CD8-positive, alpha-beta memory T cell (primary cell): ENCODE results near the gene TNFRSF12A. TPM values are rescaled to one million over a fixed set of nuclear protein-coding genes. Genes with fewer than 3 reads are reported as not detected.

Experiments used
- CTCF ChIA-PET: fragments of 350-600 bp; sonication (Branson Sonifier 250); formaldehyde crosslinking; loops from one replicate; lab custom pipeline; 2021; ENCODE audit warnings: antibody characterized with exemption; lab: Charles Lee
- POLR2A ChIA-PET: fragments of 350-600 bp; sonication (Branson Sonifier 250); formaldehyde crosslinking; loops from one replicate; lab custom pipeline; 2021; ENCODE audit warnings: antibody characterized with exemption; lab: Charles Lee
- DNase-seq, 5 donors: peaks; one replicate each; pipeline versions ENCODE4 v3.0.0 to v3.0.0-alpha.2; 2020 to 2022; ENCODE audit warnings: mixed read lengths in 1 of 5
- H3K27ac ChIP-seq: one replicate; pipeline ENCODE4 v1.7.0; 2013; ENCODE audit warnings: low read depth, mild to moderate bottlenecking, low read length, moderate library complexity
- H3K27me3 ChIP-seq: 2 replicates; pipeline ENCODE4 v1.7.0; 2013; ENCODE audit warnings: low read length, mild to moderate bottlenecking; ENCODE audit not compliant: insufficient read depth, poor library complexity, severe bottlenecking
- H3K36me3 ChIP-seq: 2 replicates; pipeline ENCODE4 v1.7.0; 2013; ENCODE audit warnings: mild to moderate bottlenecking, low read length, moderate library complexity; ENCODE audit not compliant: insufficient read depth
- H3K4me1 ChIP-seq: 2 replicates; pipeline ENCODE4 v1.7.0; 2013; ENCODE audit warnings: mild to moderate bottlenecking, low read length, moderate library complexity; ENCODE audit not compliant: insufficient read depth
- H3K4me3 ChIP-seq: 2 replicates; pipeline ENCODE4 v1.7.0; 2013; ENCODE audit warnings: mild to moderate bottlenecking, low read length
- H3K9me3 ChIP-seq: 2 replicates; pipeline ENCODE4 v1.7.0; 2013; ENCODE audit warnings: mild to moderate bottlenecking, low read length
- H3K27ac Mint-ChIP-seq, 8 donors: one replicate each; pipeline ENCODE4 v1.8.0; 2020 to 2021; ENCODE audit warnings: mixed read lengths in 8 of 8, mild to moderate bottlenecking in 6 of 8, inconsistent platforms in 3 of 8, moderate library complexity in 3 of 8
- H3K27me3 Mint-ChIP-seq, 2 donors: one replicate each; pipeline ENCODE4 v1.8.0; 2020 to 2021; ENCODE audit warnings: mixed read lengths in 2 of 2, mild to moderate bottlenecking in 1 of 2, moderate library complexity in 1 of 2
- H3K36me3 Mint-ChIP-seq, 3 donors: one replicate each; pipeline ENCODE4 v1.8.0; 2020 to 2021; ENCODE audit warnings: mixed read lengths in 3 of 3, inconsistent platforms in 1 of 3, mild to moderate bottlenecking in 1 of 3
- H3K4me1 Mint-ChIP-seq, 3 donors: one replicate each; pipeline ENCODE4 v1.8.0; 2020 to 2021; ENCODE audit warnings: mixed read lengths in 3 of 3, inconsistent platforms in 1 of 3, mild to moderate bottlenecking in 1 of 3
- H3K4me3 Mint-ChIP-seq, 7 donors: one replicate each; pipeline ENCODE4 v1.8.0; 2020 to 2021; ENCODE audit warnings: mixed read lengths in 7 of 7, mild to moderate bottlenecking in 6 of 7, moderate library complexity in 4 of 7, inconsistent platforms in 2 of 7
- H3K9me3 Mint-ChIP-seq, 5 donors: one replicate each; pipeline ENCODE4 v1.8.0; 2020 to 2022; ENCODE audit warnings: mixed read lengths in 5 of 5, mild to moderate bottlenecking in 3 of 5, moderate library complexity in 2 of 5, inconsistent platforms in 1 of 5
- polyA plus RNA-seq: library from polyadenylated mRNA; unstranded; fragments of 300-500 nt; fragmentation: Illumina TruSeq; gene quantifications from one replicate; pipeline ENCODE4 v1.2.3, GENCODE V29; 2021
- total RNA-seq, 2 experiments: library from RNA; stranded (reverse); gene quantifications; one replicate each; pipeline ENCODE4 v1.2.3, GENCODE V29; 2021

The TNFRSF12A gene
- total and polyA plus RNA-seq, 3 experiments from 2014 or later = 2.1 to 4.5 (median 3.7) TPM

DNA sequence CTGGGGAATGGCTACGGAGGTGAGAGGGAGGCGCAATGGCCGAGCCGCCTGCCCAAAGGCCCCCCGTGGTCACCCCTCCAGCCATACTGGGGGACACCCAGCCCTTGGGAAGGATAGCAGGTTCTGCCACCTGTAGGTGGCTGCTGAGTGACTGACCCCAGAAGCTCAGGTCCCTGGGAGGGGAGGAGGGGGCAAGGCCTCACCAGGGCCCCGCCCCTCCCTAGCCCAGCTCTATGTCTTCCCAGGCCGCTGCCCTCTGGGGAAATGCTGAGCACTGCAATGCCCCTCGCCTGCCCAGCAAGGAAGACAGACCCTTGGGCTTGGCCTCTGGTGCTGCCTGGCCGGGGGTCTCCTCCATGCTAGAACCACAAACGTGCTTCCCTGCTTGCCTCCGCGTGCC lies 18.9 kb upstream of the TNFRSF12A start:
- Mint-ChIP-seq H3K9me3 (peaks cover 0 to 2% (median 0%) of the 10 kb centered on the region in 5 donors), H3K4me3 (no peak overlapping the region), H3K4me1 (peaks cover 0 to 8% (median 6%) of the 10 kb centered on the region in 3 donors), H3K27ac (no peak overlapping the region), H3K36me3 (no peaks in the 10 kb centered on the region), H3K27me3 (peaks cover 8 to 10% of the 10 kb centered on the region in 2 donors)
- Histone ChIP-seq H3K9me3 (no peaks in the 10 kb centered on the region), H3K27ac (no peak overlapping the region), H3K4me3 (no peak overlapping the region), H3K36me3 (no peaks in the 10 kb centered on the region), H3K4me1 (no peaks in the 10 kb centered on the region), H3K27me3 (no peaks in the 10 kb centered on the region)
- POLR2A ChIA-PET = no interaction called here
- no peak for DNase-seq
- CTCF ChIA-PET = interaction anchor here (1.0 to 14.4 kb wide), 2 partner anchors 26 to 164 kb away, joined by 3 to 289 read pairs; partner anchors contain the start of genes HCFC1R1, THOC6 and TNFRSF12A

DNA sequence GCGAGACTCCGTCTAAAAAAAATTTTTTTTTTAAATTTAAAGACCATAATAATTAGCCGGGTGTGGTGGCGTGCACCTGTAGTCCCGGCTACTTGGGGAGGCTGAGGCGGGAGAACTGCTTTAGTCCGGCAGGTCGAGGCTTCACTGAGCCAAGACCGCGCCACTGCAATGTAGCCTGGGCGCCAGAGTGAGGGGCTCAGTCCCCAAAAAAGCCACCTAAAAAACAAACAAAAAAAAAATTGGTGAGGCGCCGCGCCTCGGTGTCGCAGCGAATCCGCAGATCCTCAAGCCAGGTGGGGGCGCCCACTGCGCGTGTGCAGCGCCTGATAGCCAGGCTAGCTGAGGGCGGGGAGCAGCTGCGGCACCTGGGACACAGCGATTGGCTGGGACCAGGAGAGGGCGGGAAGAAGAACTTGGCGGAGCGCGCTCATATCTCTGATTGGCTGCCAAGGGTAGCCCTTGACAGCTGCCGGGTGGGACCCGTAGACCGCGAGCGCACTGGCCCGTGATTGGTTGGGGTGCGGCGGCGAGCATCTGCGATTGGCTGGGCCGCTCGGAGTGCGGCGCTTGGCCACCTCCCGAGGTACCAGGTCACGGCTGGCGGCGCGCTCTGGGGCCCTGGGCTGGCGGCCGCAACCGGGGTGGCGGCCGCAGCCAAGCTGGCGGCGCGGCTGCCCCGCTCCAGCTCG lies 16.4 kb upstream of the TNFRSF12A start:
- Mint-ChIP-seq H3K36me3 (no peaks in the 10 kb centered on the region), H3K27me3 (peaks cover 8 to 13% of the 10 kb centered on the region in 2 donors), H3K4me3 (peak overlapping the region; percentile 66 to 88 (median 79)), H3K9me3 (peaks cover 0 to 2% (median 0%) of the 10 kb centered on the region in 5 donors), H3K27ac (peak overlapping the region in 4 of 8 donors; percentile 8 to 79 (median 50)), H3K4me1 (peaks cover 22 to 31% (median 27%) of the 10 kb centered on the region in 3 donors)
- DNase-seq = peak; percentile 91 to 97 (median 96)
- H3K4me3 ChIP-seq = no peak overlapping the region
- CTCF ChIA-PET = interaction anchor here (0.7 to 14.4 kb wide), 18 partner anchors 8 to 162 kb away, joined by 3 to 289 read pairs (median 4); partner anchors contain the start of genes HCFC1R1, IL32, THOC6 and TNFRSF12A
- H3K27ac ChIP-seq = no peak overlapping the region
- POLR2A ChIA-PET = interaction anchor here (0.7 to 1.0 kb wide), 6 partner anchors 16 to 55 kb away, joined by 3 to 7 read pairs (median 4); partner anchors contain the start of gene TNFRSF12A
- no peaks in the 10 kb centered on the region for H3K27me3 ChIP-seq
- H3K36me3 ChIP-seq = no peaks in the 10 kb centered on the region
- no peaks in the 10 kb centered on the region for H3K9me3 ChIP-seq
- peaks cover 17% of the 10 kb centered on the region for H3K4me1 ChIP-seq

DNA sequence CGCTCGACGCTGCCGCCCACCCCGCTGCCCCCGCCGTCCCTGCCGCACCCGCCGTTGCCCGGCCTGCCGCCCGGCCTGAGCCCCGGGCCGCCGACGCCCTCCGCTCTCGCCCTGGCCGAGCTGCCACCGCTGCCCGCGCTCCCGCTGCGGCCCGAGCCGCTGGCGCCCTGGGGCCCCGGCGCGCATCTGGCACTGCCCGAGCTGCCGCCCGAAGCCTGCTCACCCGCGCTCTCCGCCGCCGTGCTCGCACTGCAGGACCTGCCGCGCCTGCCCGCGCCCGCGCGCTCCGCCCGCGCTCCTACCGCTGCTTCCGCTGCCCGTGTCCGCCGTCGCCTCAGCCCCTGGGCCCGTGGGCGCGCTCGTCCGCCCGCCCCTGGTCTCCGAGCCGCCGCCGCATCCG lies 15.8 kb upstream of the TNFRSF12A start:
- ChIA-PET POLR2A (interaction anchor here (0.7 to 1.0 kb wide), 6 partner anchors 16 to 54 kb away, joined by 3 to 7 read pairs (median 4); partner anchors contain the start of gene TNFRSF12A), CTCF (interaction anchor here (0.7 to 14.4 kb wide), 18 partner anchors 8 to 162 kb away, joined by 3 to 289 read pairs (median 4); partner anchors contain the start of genes HCFC1R1, IL32, THOC6 and TNFRSF12A)
- no peak for DNase-seq
- Mint-ChIP-seq H3K27ac (peak overlapping the region in 1 of 8 donors; percentile 79), H3K27me3 (peaks cover 8 to 9% of the 10 kb centered on the region in 2 donors), H3K4me3 (no peak overlapping the region), H3K36me3 (no peaks in the 10 kb centered on the region), H3K9me3 (peaks cover 0 to 2% (median 0%) of the 10 kb centered on the region in 5 donors), H3K4me1 (peaks cover 24 to 34% (median 28%) of the 10 kb centered on the region in 3 donors)
- Histone ChIP-seq H3K4me1 (peaks cover 22% of the 10 kb centered on the region), H3K9me3 (no peaks in the 10 kb centered on the region), H3K36me3 (no peaks in the 10 kb centered on the region), H3K27ac (no peak overlapping the region), H3K27me3 (no peaks in the 10 kb centered on the region), H3K4me3 (no peak overlapping the region)

DNA sequence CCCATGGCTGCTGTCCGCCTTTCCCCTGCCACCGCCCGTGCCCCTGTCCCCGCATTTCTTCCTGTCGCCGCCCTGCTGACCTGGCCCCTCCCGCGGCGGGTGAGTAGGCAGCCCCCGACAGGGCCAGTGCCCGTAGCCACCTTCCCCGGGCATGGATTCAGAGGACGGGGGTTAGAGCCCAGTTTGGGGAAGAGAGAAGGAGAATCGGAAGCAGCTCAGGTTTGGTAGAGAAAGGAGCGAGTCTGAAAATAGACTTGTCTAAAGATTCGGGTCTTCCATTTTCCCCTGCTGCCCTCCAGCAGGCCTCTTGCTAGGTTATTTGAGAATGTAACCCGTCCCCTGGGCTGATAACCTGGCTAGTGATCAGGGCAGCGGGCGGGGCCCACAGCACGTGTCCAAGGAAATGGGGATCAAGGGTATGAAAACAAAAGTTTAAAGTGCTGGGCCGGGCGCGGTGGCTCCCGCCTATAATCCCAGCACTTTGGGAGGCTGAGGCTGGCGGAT lies 15.3 kb upstream of the TNFRSF12A start:
- H3K4me1 Mint-ChIP-seq = peaks cover 24 to 34% (median 28%) of the 10 kb centered on the region in 3 donors
- peak overlapping the region; percentile 59 for H3K27ac ChIP-seq
- H3K27me3 Mint-ChIP-seq = peaks cover 8 to 9% of the 10 kb centered on the region in 2 donors
- H3K4me3 Mint-ChIP-seq = peak overlapping the region; percentile 40 to 83 (median 61)
- ChIA-PET CTCF (interaction anchor here (1.3 to 14.4 kb wide), 4 partner anchors 22 to 146 kb away, joined by 3 to 289 read pairs (median 15); partner anchors contain the start of genes HCFC1R1, THOC6 and TNFRSF12A), POLR2A (no interaction called here)
- H3K27me3 ChIP-seq = no peaks in the 10 kb centered on the region
- H3K36me3 Mint-ChIP-seq = no peaks in the 10 kb centered on the region
- no peaks in the 10 kb centered on the region for H3K36me3 ChIP-seq
- no peak overlapping the region for H3K4me3 ChIP-seq
- no peak for DNase-seq
- H3K4me1 ChIP-seq = peaks cover 22% of the 10 kb centered on the region
- no peak overlapping the region for H3K27ac Mint-ChIP-seq
- no peaks in the 10 kb centered on the region for H3K9me3 ChIP-seq
- peaks cover 0 to 2% (median 0%) of the 10 kb centered on the region in 5 donors for H3K9me3 Mint-ChIP-seq

DNA sequence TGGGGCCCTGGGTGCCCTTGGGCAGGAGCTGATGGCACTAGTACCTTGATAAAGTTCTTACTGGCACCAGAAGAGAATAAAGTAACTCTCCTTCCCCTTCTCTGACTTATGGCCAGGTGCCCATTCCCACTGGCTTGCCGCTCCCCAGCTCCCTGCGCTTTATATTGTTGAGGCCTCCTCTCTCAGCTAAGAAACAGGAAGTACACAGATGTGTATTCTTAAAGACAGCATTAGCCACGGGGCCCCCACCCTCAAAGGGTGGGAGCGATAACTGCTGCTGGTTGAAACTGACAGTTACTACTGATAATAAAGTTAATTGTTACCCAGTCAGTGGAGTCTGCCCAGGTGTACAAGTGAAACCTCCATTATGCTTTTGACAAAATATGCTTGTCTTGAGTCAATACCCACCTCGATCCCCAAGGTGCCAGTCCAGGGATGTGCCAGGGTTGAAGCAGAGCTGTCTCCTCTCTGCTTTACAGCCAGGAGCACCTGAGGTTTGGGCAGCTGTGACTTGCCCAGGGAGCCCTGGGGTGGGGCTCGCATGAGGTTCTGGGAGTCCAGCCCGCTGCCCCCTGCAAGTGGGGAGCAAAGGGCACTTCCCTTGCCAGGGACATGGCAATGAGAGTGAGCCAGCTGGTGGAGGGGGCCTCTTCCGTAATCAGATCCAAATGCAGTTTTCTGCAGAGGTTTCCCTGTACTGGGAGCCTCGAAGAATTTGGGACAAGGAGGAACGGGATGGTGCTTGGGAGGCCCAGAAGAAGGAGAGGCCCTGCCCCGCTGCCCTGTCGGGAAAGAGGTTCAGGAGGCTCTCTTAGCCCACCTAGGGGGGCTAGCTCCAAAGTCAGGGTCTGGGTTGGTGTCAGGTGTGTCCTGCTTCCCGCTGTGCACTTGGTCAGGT lies 12.9 kb upstream of the TNFRSF12A start:
- H3K36me3 Mint-ChIP-seq = no peaks in the 10 kb centered on the region
- ChIA-PET POLR2A (interaction anchor here (1.1 kb wide), 1 partner anchor 13 kb away, joined by 4 read pairs; the partner anchor contains the start of gene TNFRSF12A), CTCF (interaction anchor here (0.8 to 14.4 kb wide), 8 partner anchors 10 to 164 kb away, joined by 3 to 289 read pairs (median 4); partner anchors contain the start of genes HCFC1R1, THOC6, TNFRSF12A and ZNF213)
- H3K27ac Mint-ChIP-seq = peak overlapping the region in 5 of 8 donors; percentile 43 to 63 (median 46)
- peaks cover 7 to 8% of the 10 kb centered on the region in 2 donors for H3K27me3 Mint-ChIP-seq
- H3K4me3 Mint-ChIP-seq = peak overlapping the region; percentile 69 to 85 (median 72)
- Histone ChIP-seq H3K4me1 (peaks cover 22% of the 10 kb centered on the region), H3K9me3 (no peaks in the 10 kb centered on the region), H3K27me3 (peaks cover 3% of the 10 kb centered on the region), H3K4me3 (no peak overlapping the region), H3K27ac (peak overlapping the region; percentile 60), H3K36me3 (no peaks in the 10 kb centered on the region)
- no peak for DNase-seq
- H3K9me3 Mint-ChIP-seq = no peaks in the 10 kb centered on the region
- H3K4me1 Mint-ChIP-seq = peaks cover 24 to 36% (median 28%) of the 10 kb centered on the region in 3 donors

DNA sequence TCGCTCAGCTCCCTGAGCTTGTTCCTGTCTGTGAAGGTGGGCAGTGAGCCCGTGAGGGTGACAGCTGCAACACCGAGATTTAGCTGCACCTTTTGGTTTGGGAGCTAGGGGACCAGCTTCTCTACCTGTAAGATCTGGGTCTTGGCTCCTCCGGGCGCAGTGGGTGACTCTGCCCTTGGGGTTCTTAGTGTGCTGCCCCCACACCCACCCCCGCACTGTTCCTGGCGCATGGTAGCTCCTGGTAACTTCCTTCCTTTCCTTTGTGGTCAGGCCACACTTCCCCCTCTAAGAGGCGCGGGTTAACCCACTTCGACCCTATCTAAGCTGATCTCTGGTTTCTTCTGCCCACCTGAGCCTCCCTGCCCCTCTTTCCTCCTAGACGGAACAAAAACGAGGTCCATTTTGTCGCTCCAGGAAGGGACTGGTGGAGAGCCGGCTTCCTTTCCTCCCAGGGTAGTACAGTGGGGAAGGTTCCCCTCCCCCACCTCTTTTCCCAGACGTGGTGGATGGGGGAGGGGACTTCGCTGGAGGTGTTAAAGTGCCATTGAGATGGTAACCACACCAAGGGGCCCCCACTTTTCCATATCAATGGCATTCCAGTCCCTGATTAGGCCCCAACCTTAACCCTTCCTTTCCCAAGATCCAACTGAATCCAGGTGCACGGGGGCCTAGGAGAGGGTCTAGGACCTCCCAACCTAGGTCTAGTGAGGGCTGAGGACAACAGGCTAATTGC lies 12.0 kb upstream of the TNFRSF12A start:
- Mint-ChIP-seq H3K27ac (peak overlapping the region in 4 of 8 donors; percentile 43 to 63 (median 46)), H3K4me1 (peaks cover 24 to 42% (median 28%) of the 10 kb centered on the region in 3 donors), H3K4me3 (peak overlapping the region; percentile 69 to 85 (median 72)), H3K9me3 (no peaks in the 10 kb centered on the region), H3K36me3 (no peaks in the 10 kb centered on the region), H3K27me3 (peaks cover 5 to 14% of the 10 kb centered on the region in 2 donors)
- CTCF ChIA-PET = interaction anchor here (1.0 to 14.4 kb wide), 6 partner anchors 9 to 163 kb away, joined by 3 to 289 read pairs (median 4); partner anchors contain the start of genes HCFC1R1, THOC6, TNFRSF12A and ZNF213
- Histone ChIP-seq H3K4me1 (peaks cover 22% of the 10 kb centered on the region), H3K4me3 (peak overlapping the region; percentile 32), H3K27me3 (peaks cover 3% of the 10 kb centered on the region), H3K27ac (peak overlapping the region; percentile 60), H3K9me3 (no peaks in the 10 kb centered on the region), H3K36me3 (no peaks in the 10 kb centered on the region)
- POLR2A ChIA-PET = interaction anchor here (1.1 kb wide), 1 partner anchor 12 kb away, joined by 4 read pairs; the partner anchor contains the start of gene TNFRSF12A
- peak in 2 of 5 donors; percentile 24 to 27 for DNase-seq
